ENCODE measurements around the gene MOB1B.

DNA sequence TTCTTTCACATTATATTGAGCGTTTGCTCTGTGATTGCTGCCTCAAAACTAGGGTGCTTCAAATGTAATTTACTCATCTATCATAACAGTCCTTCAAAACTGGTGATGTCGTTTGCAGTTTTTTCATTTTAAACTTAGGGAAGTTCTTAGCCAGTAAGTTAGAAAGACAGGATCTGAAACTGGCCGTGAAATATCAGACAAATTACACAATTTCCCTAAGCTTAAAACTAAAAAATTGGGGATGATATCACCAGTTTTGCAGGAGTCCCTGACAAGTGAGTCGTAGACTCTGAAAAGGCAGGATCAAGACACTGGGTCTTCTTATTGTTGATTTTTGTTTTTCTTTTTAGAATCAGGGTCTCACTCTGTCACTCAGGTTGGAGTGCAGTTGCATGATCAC, 44.8 kb downstream of the MOB1B start:
- TF ChIP-seq, protein P1, sequence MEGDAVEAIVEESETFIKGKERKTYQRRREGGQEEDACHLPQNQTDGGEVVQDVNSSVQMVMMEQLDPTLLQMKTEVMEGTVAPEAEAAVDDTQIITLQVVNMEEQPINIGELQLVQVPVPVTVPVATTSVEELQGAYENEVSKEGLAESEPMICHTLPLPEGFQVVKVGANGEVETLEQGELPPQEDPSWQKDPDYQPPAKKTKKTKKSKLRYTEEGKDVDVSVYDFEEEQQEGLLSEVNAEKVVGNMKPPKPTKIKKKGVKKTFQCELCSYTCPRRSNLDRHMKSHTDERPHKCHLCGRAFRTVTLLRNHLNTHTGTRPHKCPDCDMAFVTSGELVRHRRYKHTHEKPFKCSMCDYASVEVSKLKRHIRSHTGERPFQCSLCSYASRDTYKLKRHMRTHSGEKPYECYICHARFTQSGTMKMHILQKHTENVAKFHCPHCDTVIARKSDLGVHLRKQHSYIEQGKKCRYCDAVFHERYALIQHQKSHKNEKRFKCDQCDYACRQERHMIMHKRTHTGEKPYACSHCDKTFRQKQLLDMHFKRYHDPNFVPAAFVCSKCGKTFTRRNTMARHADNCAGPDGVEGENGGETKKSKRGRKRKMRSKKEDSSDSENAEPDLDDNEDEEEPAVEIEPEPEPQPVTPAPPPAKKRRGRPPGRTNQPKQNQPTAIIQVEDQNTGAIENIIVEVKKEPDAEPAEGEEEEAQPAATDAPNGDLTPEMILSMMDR (conservative IDR thresholded peaks at IDR 0.05 in 1 of 2, IDR thresholded peaks at IDR 0.05 in 1 of 2; ENCODE audit: extremely low read depth in 1 of 2, insufficient read depth in 1 of 2, low read depth in 1 of 2, low read length in 2 of 2), result no peak
- no peak for TF ChIP-seq EZH2 (IDR thresholded peaks at IDR 0.05; ENCODE audit: borderline replicate concordance, low read length)
